22Rv1 (cell line): ENCODE data around the gene SLC1A7.

ENCODE experiments used
- ZFX ChIP-seq: fragments of 450-650 bp; IDR thresholded peaks from 2 replicates; pipeline ENCODE4 v1.6.1; 2017; ENCODE audit warnings: antibody characterized with exemption, borderline replicate concordance
- TF ChIP-seq, protein P1 (sequence below): fragments of 450-650 bp; IDR thresholded peaks from 2 replicates; pipeline ENCODE4 v1.5.1; 2017; ENCODE audit warnings: mild to moderate bottlenecking

DNA sequence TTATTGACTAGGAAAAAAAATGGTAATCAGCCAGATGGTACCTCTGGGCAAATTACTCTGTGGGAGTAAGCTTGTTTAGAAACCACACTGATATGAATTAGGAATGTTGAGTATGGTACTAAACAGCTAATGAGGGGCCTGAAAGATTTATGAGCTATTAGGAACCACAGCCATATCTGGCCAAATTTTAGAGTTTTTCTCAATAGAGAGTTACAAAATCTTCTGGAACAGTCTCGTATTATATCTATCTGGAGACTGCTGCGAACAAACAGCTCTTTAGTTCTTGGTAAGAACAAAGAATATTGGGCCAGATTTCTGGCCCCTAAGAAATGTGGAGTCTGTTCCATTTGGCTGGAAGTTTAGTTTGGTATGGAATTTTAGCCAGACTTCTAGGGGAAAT is 85.3 kb downstream of the SLC1A7 start:
- TF ChIP-seq, protein P1, sequence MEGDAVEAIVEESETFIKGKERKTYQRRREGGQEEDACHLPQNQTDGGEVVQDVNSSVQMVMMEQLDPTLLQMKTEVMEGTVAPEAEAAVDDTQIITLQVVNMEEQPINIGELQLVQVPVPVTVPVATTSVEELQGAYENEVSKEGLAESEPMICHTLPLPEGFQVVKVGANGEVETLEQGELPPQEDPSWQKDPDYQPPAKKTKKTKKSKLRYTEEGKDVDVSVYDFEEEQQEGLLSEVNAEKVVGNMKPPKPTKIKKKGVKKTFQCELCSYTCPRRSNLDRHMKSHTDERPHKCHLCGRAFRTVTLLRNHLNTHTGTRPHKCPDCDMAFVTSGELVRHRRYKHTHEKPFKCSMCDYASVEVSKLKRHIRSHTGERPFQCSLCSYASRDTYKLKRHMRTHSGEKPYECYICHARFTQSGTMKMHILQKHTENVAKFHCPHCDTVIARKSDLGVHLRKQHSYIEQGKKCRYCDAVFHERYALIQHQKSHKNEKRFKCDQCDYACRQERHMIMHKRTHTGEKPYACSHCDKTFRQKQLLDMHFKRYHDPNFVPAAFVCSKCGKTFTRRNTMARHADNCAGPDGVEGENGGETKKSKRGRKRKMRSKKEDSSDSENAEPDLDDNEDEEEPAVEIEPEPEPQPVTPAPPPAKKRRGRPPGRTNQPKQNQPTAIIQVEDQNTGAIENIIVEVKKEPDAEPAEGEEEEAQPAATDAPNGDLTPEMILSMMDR: no peak
- TF ChIP-seq ZFX: no peak
